Retinal pigment epithelial cell (primary cell): ENCODE measurements around the gene ASAP2.

Experiments
- DNase-seq: peaks from one replicate; pipeline ENCODE4 v3.0.0-alpha.2; 2010; ENCODE audit warnings: low read depth
- H3K4me3 ChIP-seq: 2 replicates; pipeline ENCODE4 v1.5.1; 2011; ENCODE audit warnings: mild to moderate bottlenecking, low read length, control low read depth, moderate library complexity
- TF ChIP-seq, protein P1 (sequence below): conservative IDR thresholded peaks from 2 replicates; pipeline ENCODE4 v1.5.1; 2011; ENCODE audit warnings: low read depth, low read length, control low read depth, inconsistent platforms

Gene ASAP2

DNA sequence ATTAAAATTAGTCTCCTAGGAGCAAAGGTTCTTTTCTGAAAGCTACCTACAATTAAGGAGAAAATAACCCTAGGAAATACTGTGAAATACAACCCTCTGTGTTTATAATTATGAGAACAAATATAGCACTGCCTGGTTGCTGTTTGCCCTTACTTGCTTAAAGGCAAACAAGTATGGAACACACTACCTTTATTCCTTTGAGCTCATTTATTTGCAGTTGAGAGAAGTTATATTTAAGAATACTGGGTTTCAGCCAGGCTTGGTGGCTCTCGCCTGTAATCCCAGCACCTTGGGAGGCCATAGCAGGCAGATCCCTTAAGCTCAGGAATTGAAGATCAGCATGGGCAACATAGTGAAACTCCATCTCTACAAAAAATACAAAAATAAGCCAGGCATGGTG lies 244.6 kb downstream of the ASAP2 start:
- no peak overlapping the region for H3K4me3 ChIP-seq
- DNase-seq = no peak
- TF ChIP-seq, protein P1, sequence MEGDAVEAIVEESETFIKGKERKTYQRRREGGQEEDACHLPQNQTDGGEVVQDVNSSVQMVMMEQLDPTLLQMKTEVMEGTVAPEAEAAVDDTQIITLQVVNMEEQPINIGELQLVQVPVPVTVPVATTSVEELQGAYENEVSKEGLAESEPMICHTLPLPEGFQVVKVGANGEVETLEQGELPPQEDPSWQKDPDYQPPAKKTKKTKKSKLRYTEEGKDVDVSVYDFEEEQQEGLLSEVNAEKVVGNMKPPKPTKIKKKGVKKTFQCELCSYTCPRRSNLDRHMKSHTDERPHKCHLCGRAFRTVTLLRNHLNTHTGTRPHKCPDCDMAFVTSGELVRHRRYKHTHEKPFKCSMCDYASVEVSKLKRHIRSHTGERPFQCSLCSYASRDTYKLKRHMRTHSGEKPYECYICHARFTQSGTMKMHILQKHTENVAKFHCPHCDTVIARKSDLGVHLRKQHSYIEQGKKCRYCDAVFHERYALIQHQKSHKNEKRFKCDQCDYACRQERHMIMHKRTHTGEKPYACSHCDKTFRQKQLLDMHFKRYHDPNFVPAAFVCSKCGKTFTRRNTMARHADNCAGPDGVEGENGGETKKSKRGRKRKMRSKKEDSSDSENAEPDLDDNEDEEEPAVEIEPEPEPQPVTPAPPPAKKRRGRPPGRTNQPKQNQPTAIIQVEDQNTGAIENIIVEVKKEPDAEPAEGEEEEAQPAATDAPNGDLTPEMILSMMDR = no peak
